Psoas muscle (tissue), 8 donors: Measurements from ENCODE around the gene MFAP5. TPM values are rescaled to one million over a fixed set of nuclear protein-coding genes. Genes with fewer than 3 reads are reported as not detected.
"Not testable (repeated sequence)": the region's sequence is repeated elsewhere in the genome, so short reads cannot be mapped to it uniquely, and the experiment has no call there.

Source experiments
- ATAC-seq, 4 donors: fragments of 200-7000 bp; cut with Tn5 transposase; one replicate each; pipeline ENCODE4 v1.9.1; 2020; ENCODE audit warnings: moderate library complexity in 3 of 4, mild to moderate bottlenecking in 2 of 4
- DNase-seq, 2 donors: peaks; one replicate each; pipeline ENCODE4 v3.0.0-alpha.2; 2020
- H3K27ac ChIP-seq: fragments of 200-600 bp; one replicate; pipeline ENCODE4 v1.8.0; 2022
- H3K27me3 ChIP-seq, 3 donors: fragments of 200-600 bp in 1 of 3; one replicate each; pipeline versions ENCODE4 v1.6.1 to v1.8.0; 2013 to 2022; ENCODE audit warnings: low read length in 2 of 3, mild to moderate bottlenecking in 2 of 3, moderate library complexity in 1 of 3; ENCODE audit not compliant: insufficient read depth in 3 of 3
- H3K36me3 ChIP-seq, 2 donors: fragments of 200-600 bp in 1 of 2; one replicate each; pipeline versions ENCODE4 v1.6.1 to v1.8.0; 2013 to 2022; ENCODE audit warnings: low read depth in 1 of 2, mild to moderate bottlenecking in 1 of 2, moderate library complexity in 1 of 2; ENCODE audit not compliant: insufficient read depth in 1 of 2
- H3K4me1 ChIP-seq: fragments of 200-600 bp; one replicate; pipeline ENCODE4 v1.8.0; 2022
- H3K4me3 ChIP-seq: fragments of 200-600 bp; one replicate; pipeline ENCODE4 v1.8.0; 2022; ENCODE audit warnings: mild to moderate bottlenecking
- H3K9me3 ChIP-seq: fragments of 200-600 bp; one replicate; pipeline ENCODE4 v1.8.0; 2022
- CTCF ChIP-seq: fragments of 200-600 bp; IDR thresholded peaks from one replicate; pipeline ENCODE4 v1.8.0; 2022; ENCODE audit warnings: antibody characterized with exemption
- WGBS, 3 donors: extraction: QIAGEN DNeasy Blood & Tissue Kit; methylation state at CpG; one replicate each; pipeline versions ENCODE4 v1.1.6 to v1.1.7; 2013; 5-methylcytosine and 5-hydroxymethylcytosine counted together
- intact Hi-C, 2 donors: fragments of 100-400 bp; cut with DNase I; formaldehyde crosslinking; loops; one replicate each; pipeline versions ENCODE4 v1.11.0 to v1.14.2; 2022
- polyA plus RNA-seq, 3 donors: library from polyadenylated mRNA; stranded (reverse); fragments of 200-250 nt; gene quantifications; one replicate each; pipeline ENCODE4 v1.2.3, GENCODE V29; 2013
- total RNA-seq, 4 donors: library from RNA; stranded (reverse); fragmentation: NEBNext Ultra II Directional in 2 of 4; extraction: Animal tissue kit (Norgen Biotek cat#: 25700) in 2 of 4; gene quantifications; one replicate each; pipeline versions ENCODE4 v1.2.1 to v1.2.4, GENCODE V29; 2021 to 2023
- donor health status: healthy with polysubstance abuse.
- donor health status: DM: no; HTN: no; CAD: no; lungs with moderate emphysema.
- donor health status: Bipolar disorder and iron deficiency.
- donor health status: healthy.
- donor health status: DM: yes; HTN: yes; CAD: no.
- donor health status: DM: no; HTN: no; CAD: no.
- donor health status: DM: no; HTN: no; CAD: no.
- donor health status: DM: yes; HTN: yes; CAD: no.

MFAP5 gene
- total and polyA plus RNA-seq, 7 donors: 3.4 to 27.9 (median 20.9) TPM

DNA sequence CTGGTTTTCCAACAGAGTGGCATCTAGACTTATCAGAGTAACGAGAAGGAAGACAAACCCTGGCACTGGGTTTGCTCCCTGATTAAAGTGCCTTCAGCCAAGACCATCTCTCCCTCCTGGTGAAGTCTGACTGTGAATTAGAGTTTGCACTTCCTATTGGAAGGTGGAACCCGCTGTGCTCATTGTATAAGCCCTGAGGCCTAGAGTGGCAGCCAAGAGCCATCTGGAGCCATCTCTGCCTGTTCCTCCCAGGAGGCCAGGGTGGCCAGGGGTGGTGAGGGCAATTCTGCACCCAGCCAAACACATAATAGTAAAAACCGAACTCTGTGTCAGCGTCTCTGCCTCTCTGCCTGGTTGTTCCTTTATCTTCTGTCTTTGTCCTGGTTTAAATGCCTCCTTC, 25.0 kb downstream of the MFAP5 start:
- H3K36me3 ChIP-seq: no peaks in the 10 kb centered on the region
- no peak overlapping the region for H3K4me3 ChIP-seq
- no peak for DNase-seq
- ATAC-seq: no peak
- no peaks in the 10 kb centered on the region for H3K27me3 ChIP-seq
- TF ChIP-seq CTCF: no peak
- no peaks in the 10 kb centered on the region for H3K9me3 ChIP-seq
- WGBS, 3 donors: 80 to 84% (median 83%) methylated on average over 4 of the region's 4 CpGs
- no peaks in the 10 kb centered on the region for H3K4me1 ChIP-seq
- intact Hi-C loops: no loop called here
- H3K27ac ChIP-seq: no peak overlapping the region

- intact Hi-C loops: no loop called here
- H3K4me1 ChIP-seq: no peaks in the 10 kb centered on the region
- H3K9me3 ChIP-seq: no peaks in the 10 kb centered on the region
- no peaks in the 10 kb centered on the region for H3K27me3 ChIP-seq
- WGBS, 3 donors: 87 to 97% (median 90%) methylated on average over 7 of the region's 7 CpGs
- no peak overlapping the region for H3K4me3 ChIP-seq
- DNase-seq: no peak
- H3K27ac ChIP-seq: no peak overlapping the region
- H3K36me3 ChIP-seq: no peaks in the 10 kb centered on the region
- TF ChIP-seq CTCF: no peak
- no peak for ATAC-seq
These were observed 25.4 kb downstream of the MFAP5 start for GRCh38 chr12:8637244-8637643.

- intact Hi-C loops: no loop called here
- Histone ChIP-seq H3K27ac (no peak overlapping the region), H3K36me3 (no peaks in the 10 kb centered on the region), H3K4me1 (no peaks in the 10 kb centered on the region), H3K4me3 (no peak overlapping the region), H3K27me3 (no peaks in the 10 kb centered on the region), H3K9me3 (no peaks in the 10 kb centered on the region)
- WGBS, 3 donors: 26 to 29% (median 28%) methylated on average over 5 of the region's 5 CpGs
- no peak for DNase-seq
- TF ChIP-seq CTCF: no peak
- ATAC-seq: no peak
These were observed 26.0 kb downstream of the MFAP5 start for GRCh38 chr12:8636581-8636980.

DNA sequence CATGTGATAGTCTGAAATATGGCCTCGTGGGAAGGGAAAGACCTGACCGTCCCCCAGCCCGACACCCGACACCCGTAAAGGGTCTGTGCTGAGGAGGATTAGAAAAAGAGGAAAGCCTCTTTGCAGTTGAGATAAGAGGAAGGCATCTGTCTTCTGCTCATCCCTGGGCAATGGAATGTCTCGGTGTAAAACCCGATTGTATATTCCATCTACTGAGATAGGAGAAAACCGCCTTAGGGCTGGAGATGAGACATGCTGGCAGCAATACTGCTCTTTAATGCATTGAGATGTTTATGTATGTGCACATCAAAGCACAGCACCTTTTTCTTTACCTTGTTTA, 26.6 kb downstream of the MFAP5 start:
- intact Hi-C loops: not testable (repeated sequence)

DNA sequence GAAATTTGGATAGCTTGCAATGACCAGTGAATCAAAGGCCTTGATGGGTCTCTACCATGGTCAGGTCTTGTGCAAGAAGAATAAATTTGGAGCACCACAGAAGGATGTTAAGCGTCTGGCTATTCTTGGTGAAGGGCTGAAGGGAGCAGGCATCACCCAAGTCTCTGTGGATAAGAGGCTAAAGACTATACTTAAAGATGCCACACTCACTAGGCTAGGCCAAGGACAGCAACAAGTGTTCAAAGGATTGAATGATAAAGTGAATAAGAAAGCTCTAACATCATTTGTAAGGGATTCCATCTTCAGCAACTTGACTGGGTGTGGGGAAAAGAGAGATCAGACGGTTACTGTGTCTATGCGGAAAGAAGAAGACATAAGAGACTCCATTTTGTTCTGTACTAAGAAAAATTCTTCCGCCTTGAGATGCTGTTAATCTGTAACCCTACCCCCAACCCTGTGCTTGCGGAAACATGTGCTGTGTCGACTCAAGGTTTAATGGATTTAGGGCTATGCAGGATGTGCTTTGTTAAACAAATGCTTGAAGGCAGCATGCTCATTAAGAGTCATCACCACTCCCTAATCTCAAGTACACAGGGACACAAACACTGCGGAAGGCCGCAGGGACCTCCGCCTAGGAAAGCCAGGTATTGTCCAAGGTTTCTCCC, 27.2 kb downstream of the MFAP5 start:
- H3K27ac ChIP-seq, H3K4me1 ChIP-seq, DNase-seq, H3K27me3 ChIP-seq, intact Hi-C loops, ATAC-seq, H3K9me3 ChIP-seq, H3K36me3 ChIP-seq, H3K4me3 ChIP-seq: not testable (repeated sequence)
- WGBS, 3 donors: 55 to 60% (median 58%) methylated on average over 9 of the region's 9 CpGs

More for the DNA sequence above, 26.6 kb downstream of the MFAP5 start:
- not testable (repeated sequence) for H3K27me3 ChIP-seq, DNase-seq, ATAC-seq, H3K4me1 ChIP-seq, H3K4me3 ChIP-seq, H3K36me3 ChIP-seq, H3K27ac ChIP-seq, H3K9me3 ChIP-seq
- WGBS, 3 donors: 34 to 52% (median 38%) methylated on average over 7 to 8 of the region's 8 CpGs

- H3K9me3 ChIP-seq: no peaks in the 10 kb centered on the region
- WGBS, 3 donors: 91 to 95% (median 92%) methylated on average over 4 of the region's 4 CpGs
- no peaks in the 10 kb centered on the region for H3K36me3 ChIP-seq
- intact Hi-C loops: no loop called here
- DNase-seq (no peak), ATAC-seq (no peak)
- H3K4me3 ChIP-seq: no peak overlapping the region
- no peaks in the 10 kb centered on the region for H3K27me3 ChIP-seq
- no peak for TF ChIP-seq CTCF
- no peak overlapping the region for H3K27ac ChIP-seq
- no peaks in the 10 kb centered on the region for H3K4me1 ChIP-seq
These were observed 32.5 kb downstream of the MFAP5 start for GRCh38 chr12:8630131-8630530.
